Lower leg skin (tissue), 3 donors: ENCODE results near the gene NES.

Source experiments
- CTCF ChIP-seq, 3 donors: fragments of 450-650 bp; IDR thresholded peaks; one replicate each; pipeline ENCODE4 v1.5.1; 2016; ENCODE audit warnings: antibody characterized with exemption in 3 of 3, mild to moderate bottlenecking in 3 of 3, moderate library complexity in 2 of 3
- POLR2A ChIP-seq, 2 donors: fragments of 450-650 bp; IDR thresholded peaks; one replicate each; pipeline ENCODE4 v1.6.1; 2016 to 2017; ENCODE audit warnings: antibody characterized with exemption in 2 of 2, mild to moderate bottlenecking in 1 of 2, moderate library complexity in 1 of 2

GRCh38 chr1:156676820-156677615 lies at the start of gene NES:
- TF ChIP-seq CTCF (IDR thresholded peaks at IDR 0.05) (no peak), POLR2A (IDR thresholded peaks at IDR 0.05) (no peak)
